Glomerular endothelial cell (primary cell): ENCODE results near the gene PRR12. TPM values are rescaled to one million over a fixed set of nuclear protein-coding genes. Genes with fewer than 3 reads are reported as not detected.
"Not testable (repeated sequence)": the region's sequence is repeated elsewhere in the genome, so short reads cannot be mapped to it uniquely, and the experiment has no call there.

ENCODE experiments used
- DNase-seq: peaks from one replicate; pipeline ENCODE4 v3.0.0-alpha.2; 2011; ENCODE audit warnings: low read depth, low spot score; ENCODE audit errors: extremely low read depth
- total RNA-seq: library from RNA; depleted of rRNA; stranded (reverse); fragments of >200 nt; gene quantifications from 2 replicates; pipeline ENCODE4 v1.2.3, GENCODE V29; 2015

PRR12 gene
- total RNA-seq, 1 donor from 2014 or later = 26.1 TPM

- no peak for DNase-seq
These were observed 24.9 kb downstream of the PRR12 start for GRCh38 chr19:49615861-49616260.

GRCh38 chr19:49616532-49616931, 25.6 kb downstream of the PRR12 start:
- DNase-seq = no peak

GRCh38 chr19:49616945-49617344, 26.0 kb downstream of the PRR12 start:
- DNase-seq = no peak

GRCh38 chr19:49617860-49618259, 26.9 kb downstream of the PRR12 start:
- not testable (repeated sequence) for DNase-seq

- DNase-seq = no peak
These were observed 34.3 kb downstream of the PRR12 start for GRCh38 chr19:49624967-49625910.

GRCh38 chr19:49626226-49626625, 35.2 kb downstream of the PRR12 start:
- no peak for DNase-seq

GRCh38 chr19:49629659-49630058, 38.7 kb downstream of the PRR12 start:
- no peak for DNase-seq

- no peak for DNase-seq
These were observed 40.1 kb downstream of the PRR12 start for GRCh38 chr19:49631014-49631588.

GRCh38 chr19:49631610-49632192, 40.7 kb downstream of the PRR12 start:
- DNase-seq = no peak

- no peak for DNase-seq
These were observed 41.6 kb downstream of the PRR12 start for GRCh38 chr19:49632576-49632975.

GRCh38 chr19:49633273-49633672, 42.3 kb downstream of the PRR12 start:
- not testable (repeated sequence) for DNase-seq

GRCh38 chr19:49635530-49636232, 44.7 kb downstream of the PRR12 start:
- DNase-seq = no peak

GRCh38 chr19:49636233-49636932, 45.4 kb downstream of the PRR12 start:
- DNase-seq = no peak

GRCh38 chr19:49637821-49638738, 47.1 kb downstream of the PRR12 start:
- DNase-seq = no peak

GRCh38 chr19:49639401-49640112, 48.6 kb downstream of the PRR12 start:
- no peak for DNase-seq

GRCh38 chr19:49640113-49640898, 49.3 kb downstream of the PRR12 start, which contains the start of gene RRAS:
Gene RRAS (minus strand): TSS chr19:49640143. CDS start chr19:49640098, 45 bp downstream.
- DNase-seq = peak; percentile 98

GRCh38 chr19:49641688-49642491, 50.9 kb downstream of the PRR12 start, which contains the start of gene SCAF1:
Gene SCAF1 (plus strand): TSS chr19:49642209. CDS start chr19:49645027, 2,818 bp downstream.
- peak; percentile 82 for DNase-seq
